Upper lobe of right lung (tissue), 1 donor: ENCODE data around the gene OXER1. TPM values are rescaled to one million over a fixed set of nuclear protein-coding genes. Genes with fewer than 3 reads are reported as not detected.
A peak's percentile ranks its signal among the peaks of the same experiment; 100 is the strongest.

Experiments used
- ATAC-seq: fragments of 200-7000 bp; cut with Tn5 transposase; one replicate; pipeline ENCODE4 v1.9.1; 2020; ENCODE audit warnings: mild to moderate bottlenecking, moderate library complexity
- DNase-seq: peaks from one replicate; pipeline ENCODE4 v3.0.0-alpha.2; 2020
- H3K27ac ChIP-seq: fragments of 200-600 bp; one replicate; pipeline ENCODE4 v1.8.0; 2022
- H3K27me3 ChIP-seq: fragments of 200-600 bp; one replicate; pipeline ENCODE4 v1.8.0; 2022; ENCODE audit warnings: mild to moderate bottlenecking
- H3K36me3 ChIP-seq: fragments of 200-600 bp; one replicate; pipeline ENCODE4 v1.8.0; 2022
- H3K4me1 ChIP-seq: fragments of 200-600 bp; one replicate; pipeline ENCODE4 v1.8.0; 2022
- H3K4me3 ChIP-seq: fragments of 200-600 bp; one replicate; pipeline ENCODE4 v1.8.0; 2022; ENCODE audit warnings: mild to moderate bottlenecking
- H3K9me3 ChIP-seq: fragments of 200-600 bp; one replicate; pipeline ENCODE4 v1.8.0; 2022
- CTCF ChIP-seq: fragments of 200-600 bp; IDR thresholded peaks from one replicate; pipeline ENCODE4 v1.8.0; 2022; ENCODE audit warnings: antibody characterized with exemption
- intact Hi-C: fragments of 100-400 bp; cut with DNase I; formaldehyde crosslinking; loops from one replicate; pipeline ENCODE4 v1.11.0; 2022
- total RNA-seq: library from RNA; stranded (reverse); fragmentation: NEBNext Ultra II Directional; extraction: Animal tissue kit (Norgen Biotek cat#: 25700); gene quantifications from one replicate; pipeline ENCODE4 v1.2.1, GENCODE V29; 2021
- donor health status: DM: no; HTN: yes; CAD: no; lungs with severe emphysema.

Gene OXER1
- total RNA-seq, 1 donor from 2014 or later: 1.1 TPM

- DNase-seq (no peak), ATAC-seq (no peak)
- Histone ChIP-seq H3K27ac (no peak overlapping the region), H3K36me3 (no peaks in the 10 kb centered on the region), H3K9me3 (no peaks in the 10 kb centered on the region), H3K4me1 (peaks cover 4% of the 10 kb centered on the region), H3K27me3 (no peaks in the 10 kb centered on the region), H3K4me3 (no peak overlapping the region)
- intact Hi-C loops: no loop called here
- no peak for TF ChIP-seq CTCF
These were observed 32.7 kb upstream of the OXER1 start for GRCh38 chr2:42796427-42797248.

GRCh38 chr2:42795841-42796301 lies 31.9 kb upstream of the OXER1 start:
- ATAC-seq (no peak), DNase-seq (no peak)
- no peaks in the 10 kb centered on the region for H3K36me3 ChIP-seq
- H3K27me3 ChIP-seq: no peaks in the 10 kb centered on the region
- intact Hi-C loops: no loop called here
- TF ChIP-seq CTCF: no peak
- no peak overlapping the region for H3K27ac ChIP-seq
- peaks cover 8% of the 10 kb centered on the region for H3K4me1 ChIP-seq
- H3K9me3 ChIP-seq: no peaks in the 10 kb centered on the region
- no peak overlapping the region for H3K4me3 ChIP-seq

- DNase-seq: no peak
These were observed 31.3 kb upstream of the OXER1 start for GRCh38 chr2:42795275-42795674.

DNA sequence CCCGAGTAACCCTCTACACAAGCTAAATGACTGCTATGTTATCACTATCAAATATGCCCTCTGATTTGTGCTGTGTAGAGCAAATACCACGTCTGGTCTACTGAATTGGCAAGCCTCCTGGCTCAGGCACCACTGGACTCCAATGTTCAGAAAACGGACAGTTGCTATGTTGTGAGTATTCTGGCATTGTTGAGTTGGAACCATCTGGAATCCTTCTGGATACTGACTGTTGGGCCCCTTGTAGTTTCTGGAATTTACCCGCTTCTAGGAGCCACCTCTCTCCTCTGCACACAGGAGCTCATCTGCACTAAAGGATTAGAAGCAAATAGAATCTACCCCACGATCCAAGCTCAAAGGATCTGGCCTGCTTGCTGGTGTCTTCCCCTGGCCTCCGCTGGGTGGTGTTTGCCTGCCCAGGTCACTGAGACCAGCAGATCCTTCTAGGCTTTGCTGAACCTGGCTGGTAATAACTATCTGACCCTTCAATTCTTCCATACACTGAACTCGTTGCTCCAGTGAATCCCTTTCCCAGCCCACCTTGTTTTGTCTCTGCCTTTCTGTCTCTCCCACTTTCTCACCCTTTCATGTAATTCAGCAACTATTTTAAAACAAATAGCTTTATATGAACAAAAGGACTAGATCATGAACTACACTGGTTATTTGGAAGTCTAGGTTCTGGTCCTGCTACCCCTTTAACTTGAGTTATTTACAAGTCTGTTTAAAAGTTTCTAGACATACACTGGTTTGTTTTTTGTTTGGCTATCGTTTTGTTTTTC lies 30.5 kb upstream of the OXER1 start:
- ATAC-seq (no peak), DNase-seq (no peak)
- no peaks in the 10 kb centered on the region for H3K36me3 ChIP-seq
- intact Hi-C loops: no loop called here
- no peak overlapping the region for H3K4me3 ChIP-seq
- H3K27ac ChIP-seq: no peak overlapping the region
- no peaks in the 10 kb centered on the region for H3K9me3 ChIP-seq
- no peaks in the 10 kb centered on the region for H3K27me3 ChIP-seq
- peaks cover 8% of the 10 kb centered on the region for H3K4me1 ChIP-seq
- TF ChIP-seq CTCF: peak; percentile 12

More at GRCh38 chr2:42795275-42795674, 31.3 kb upstream of the OXER1 start:
- ATAC-seq: no peak
- Histone ChIP-seq H3K27me3 (no peaks in the 10 kb centered on the region), H3K4me3 (no peak overlapping the region), H3K4me1 (peaks cover 8% of the 10 kb centered on the region), H3K27ac (no peak overlapping the region), H3K9me3 (no peaks in the 10 kb centered on the region), H3K36me3 (no peaks in the 10 kb centered on the region)
- no peak for TF ChIP-seq CTCF
- intact Hi-C loops: no loop called here

DNA sequence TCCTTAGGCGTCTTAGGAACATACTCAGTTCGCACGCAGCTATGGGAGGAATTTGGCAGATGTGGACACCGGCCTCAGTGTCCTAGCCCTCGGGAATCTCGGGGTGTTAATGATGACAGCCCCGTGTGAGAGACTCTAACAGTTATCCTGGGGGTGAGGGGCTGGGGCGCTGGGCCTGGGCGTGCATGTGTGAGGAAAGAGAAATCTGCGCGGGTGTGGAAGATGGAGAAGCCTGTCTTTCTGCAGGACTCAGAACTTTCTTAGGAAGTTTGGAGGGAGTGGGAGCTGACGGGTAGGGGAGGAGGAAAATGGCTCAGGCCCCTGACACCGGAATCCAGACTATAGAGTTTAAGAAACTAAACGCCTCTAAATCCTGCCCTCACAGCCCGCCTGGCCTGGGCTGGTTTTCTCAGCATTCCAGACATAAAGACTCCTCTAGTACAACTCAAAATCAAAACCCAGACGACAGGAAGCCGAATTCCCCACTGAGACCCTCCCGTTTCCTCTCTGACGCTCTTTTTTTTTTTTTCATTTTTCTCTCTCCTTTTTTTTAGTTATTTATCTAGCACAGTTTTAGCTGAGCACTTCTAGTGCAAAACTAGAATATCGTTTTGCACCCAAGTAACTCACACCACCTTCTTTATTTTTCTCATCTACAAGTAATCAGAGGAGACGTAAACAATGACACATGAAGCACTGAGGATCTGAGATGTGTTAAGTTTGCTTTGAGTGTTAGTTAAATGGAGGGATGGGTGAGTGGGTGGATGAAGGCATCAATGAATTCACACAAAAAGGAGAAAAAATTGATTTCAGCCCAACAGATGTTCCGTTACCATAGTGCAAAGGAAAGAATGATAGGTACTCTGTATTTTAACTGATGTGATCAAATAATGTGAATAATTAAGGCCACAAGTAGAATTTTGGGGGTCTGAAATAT lies 29.7 kb upstream of the OXER1 start:
- H3K4me1 ChIP-seq: peaks cover 8% of the 10 kb centered on the region
- ATAC-seq: no peak

More for the DNA sequence above, 29.7 kb upstream of the OXER1 start:
- Histone ChIP-seq H3K27ac (peak overlapping the region; percentile 81), H3K9me3 (no peaks in the 10 kb centered on the region), H3K36me3 (no peaks in the 10 kb centered on the region), H3K27me3 (no peaks in the 10 kb centered on the region), H3K4me3 (peak overlapping the region; percentile 63)
- no peak for TF ChIP-seq CTCF
- DNase-seq: no peak
- intact Hi-C loops: no loop called here
